T-helper 2 cell treated with Interferon-gamma antibody and Interleukin-4, amounts not matched to agents 5 μg/mL and 100 μg/mL, for 36 hours (primary cell): ENCODE data around the gene GPR78.
"Not testable (repeated sequence)": the region's sequence is repeated elsewhere in the genome, so short reads cannot be mapped to it uniquely, and the experiment has no call there.

Experiments
- DNase-seq: peaks from one replicate; pipeline ENCODE4 v3.0.0; 2021; ENCODE audit warnings: low spot score
- H3K27ac Mint-ChIP-seq: one replicate; pipeline ENCODE4 v1.8.0; 2021; ENCODE audit warnings: mild to moderate bottlenecking, mixed read lengths
- H3K27me3 Mint-ChIP-seq: one replicate; pipeline ENCODE4 v1.8.0; 2021; ENCODE audit warnings: low read depth, mixed read lengths
- H3K36me3 Mint-ChIP-seq: one replicate; pipeline ENCODE4 v1.8.0; 2021; ENCODE audit warnings: low read depth, mixed read lengths
- H3K4me1 Mint-ChIP-seq: one replicate; pipeline ENCODE4 v1.8.0; 2021; ENCODE audit warnings: low read depth, mixed read lengths
- H3K4me3 Mint-ChIP-seq: one replicate; pipeline ENCODE4 v1.8.0; 2022; ENCODE audit warnings: mild to moderate bottlenecking, moderate library complexity, mixed read lengths
- H3K9me3 Mint-ChIP-seq: one replicate; pipeline ENCODE4 v1.8.0; 2021; ENCODE audit warnings: mixed read lengths

GPR78 gene

DNA sequence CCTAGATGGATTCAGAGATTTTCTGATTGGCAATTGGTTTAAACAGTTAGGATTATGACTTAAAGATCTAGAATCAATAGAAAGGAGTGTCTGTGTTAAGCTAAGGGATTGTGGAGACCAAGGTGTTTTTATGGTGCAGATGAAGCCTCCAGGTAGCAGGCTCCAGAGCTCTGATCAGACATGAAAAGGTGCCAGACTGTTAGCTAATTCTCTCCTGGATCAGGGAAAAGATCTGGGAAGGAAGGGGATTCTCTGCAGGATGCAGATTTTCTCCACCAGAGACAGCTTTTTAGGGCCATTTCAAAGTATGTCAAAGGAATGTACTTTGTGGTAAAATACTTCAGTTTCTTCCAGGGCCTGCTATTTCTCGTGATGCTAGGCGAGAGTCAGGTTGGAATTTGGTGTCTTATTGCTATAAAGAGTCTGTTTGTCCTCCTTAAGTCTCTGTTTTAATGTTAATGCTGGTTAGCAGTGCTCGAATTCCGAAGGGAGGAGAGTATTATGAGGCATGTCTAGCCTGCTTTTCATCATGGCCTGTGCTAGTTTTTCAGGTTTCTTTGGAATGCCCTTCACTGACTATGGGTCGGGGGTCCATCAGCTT lies 12.0 kb upstream of the GPR78 start:
- no peaks in the 10 kb centered on the region for H3K36me3 Mint-ChIP-seq
- no peak overlapping the region for H3K27ac Mint-ChIP-seq
- DNase-seq, result no peak
- H3K27me3 Mint-ChIP-seq, result peaks cover 2% of the 10 kb centered on the region
- no peak overlapping the region for H3K4me3 Mint-ChIP-seq
- no peaks in the 10 kb centered on the region for H3K4me1 Mint-ChIP-seq
- no peaks in the 10 kb centered on the region for H3K9me3 Mint-ChIP-seq

GRCh38 chr4:8570201-8570600 lies 10.0 kb upstream of the GPR78 start:
- H3K4me1 Mint-ChIP-seq, result no peaks in the 10 kb centered on the region
- DNase-seq, result no peak
- peaks cover 2% of the 10 kb centered on the region for H3K27me3 Mint-ChIP-seq
- no peaks in the 10 kb centered on the region for H3K9me3 Mint-ChIP-seq
- no peaks in the 10 kb centered on the region for H3K36me3 Mint-ChIP-seq
- no peak overlapping the region for H3K4me3 Mint-ChIP-seq
- no peak overlapping the region for H3K27ac Mint-ChIP-seq

DNA sequence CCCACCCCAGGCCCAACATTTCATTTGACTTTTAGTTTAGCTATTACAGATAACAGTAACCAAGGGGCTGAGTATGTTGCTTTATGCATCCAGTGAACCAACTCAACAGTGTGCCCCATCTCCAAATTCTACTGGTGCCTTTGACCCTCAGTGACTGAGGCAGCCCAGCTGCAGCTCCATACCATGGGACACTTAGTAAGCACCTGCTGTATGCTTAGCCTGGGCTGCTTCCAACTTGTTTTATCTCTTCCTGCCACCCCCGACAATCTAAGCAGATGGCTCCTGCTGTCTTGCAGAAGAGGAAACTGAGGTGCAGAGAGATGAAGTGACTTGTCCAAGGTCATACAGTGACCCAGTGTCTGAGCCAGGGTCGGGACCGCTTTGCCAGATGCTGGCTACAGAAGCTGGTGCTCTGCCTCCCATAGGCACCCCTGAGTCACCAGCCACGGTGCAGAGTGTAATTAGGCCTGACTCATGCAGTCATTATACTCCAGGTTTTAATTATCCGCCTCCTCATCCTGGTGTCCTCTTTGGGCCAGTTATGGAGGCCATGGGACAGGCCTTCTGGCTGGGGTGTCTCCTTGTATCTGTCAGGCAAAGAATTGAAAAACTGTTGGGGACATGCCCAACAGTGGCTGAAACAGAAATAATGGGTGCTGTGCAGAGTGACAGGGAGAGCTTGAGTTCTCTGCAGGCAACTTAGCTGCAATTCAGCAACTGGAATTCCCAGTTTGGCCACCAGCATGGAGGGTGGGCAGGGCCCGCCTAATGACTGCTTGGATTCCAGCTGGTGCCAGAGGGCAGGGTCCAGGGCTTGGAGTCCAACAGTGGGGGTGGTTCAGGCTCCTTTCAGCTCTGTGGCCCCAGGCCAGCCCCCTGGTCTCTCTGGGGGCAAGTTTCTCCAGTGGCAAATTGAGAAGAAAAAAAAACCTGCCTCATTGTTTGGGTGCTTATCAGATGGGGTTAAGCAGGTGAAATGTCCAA lies 8.2 kb upstream of the GPR78 start:
- Mint-ChIP-seq H3K27ac (no peak overlapping the region), H3K4me3 (no peak overlapping the region)

GRCh38 chr4:8573266-8573665 lies 6.9 kb upstream of the GPR78 start:
- Mint-ChIP-seq H3K27me3 (no peaks in the 10 kb centered on the region), H3K36me3 (no peaks in the 10 kb centered on the region), H3K9me3 (no peaks in the 10 kb centered on the region), H3K4me1 (no peaks in the 10 kb centered on the region), H3K4me3 (no peak overlapping the region), H3K27ac (no peak overlapping the region)
- no peak for DNase-seq

More for the DNA sequence above, 8.2 kb upstream of the GPR78 start:
- no peaks in the 10 kb centered on the region for H3K9me3 Mint-ChIP-seq
- H3K36me3 Mint-ChIP-seq, result no peaks in the 10 kb centered on the region
- no peaks in the 10 kb centered on the region for H3K4me1 Mint-ChIP-seq
- DNase-seq, result no peak
- H3K27me3 Mint-ChIP-seq, result peaks cover 2% of the 10 kb centered on the region

DNA sequence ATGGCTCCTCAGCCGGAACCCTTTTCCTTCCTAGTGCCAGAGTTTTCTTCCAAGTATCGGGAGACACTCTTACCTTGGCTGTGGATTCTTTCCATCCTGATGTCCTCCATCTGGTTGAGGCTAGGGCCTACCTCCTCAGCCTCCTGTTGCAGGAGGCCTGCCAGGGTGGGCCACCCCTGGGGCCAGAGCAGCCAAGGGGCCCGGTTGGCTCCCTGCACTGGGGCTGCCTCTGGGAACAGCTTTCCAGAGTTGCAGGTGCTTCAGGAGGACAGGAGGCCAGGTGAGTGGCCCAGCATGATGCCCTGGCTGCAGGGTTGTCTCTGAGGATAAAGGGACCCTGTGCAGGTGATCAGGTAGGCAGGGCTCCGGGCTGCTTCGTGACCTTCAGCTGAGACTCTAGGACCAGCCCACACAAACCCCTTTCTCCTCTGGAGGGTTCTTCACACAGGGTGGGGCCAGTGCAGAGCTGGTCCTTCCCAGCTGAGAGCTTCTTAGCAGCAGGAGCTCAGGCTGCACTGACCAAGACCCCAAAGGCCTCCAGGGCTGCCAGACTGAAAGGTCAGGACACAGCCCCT lies 5.3 kb upstream of the GPR78 start:
- H3K36me3 Mint-ChIP-seq, result no peaks in the 10 kb centered on the region
- H3K27ac Mint-ChIP-seq, result no peak overlapping the region
- DNase-seq, result no peak
- H3K27me3 Mint-ChIP-seq, result no peaks in the 10 kb centered on the region
- no peaks in the 10 kb centered on the region for H3K9me3 Mint-ChIP-seq
- H3K4me1 Mint-ChIP-seq, result no peaks in the 10 kb centered on the region
- no peak overlapping the region for H3K4me3 Mint-ChIP-seq

DNA sequence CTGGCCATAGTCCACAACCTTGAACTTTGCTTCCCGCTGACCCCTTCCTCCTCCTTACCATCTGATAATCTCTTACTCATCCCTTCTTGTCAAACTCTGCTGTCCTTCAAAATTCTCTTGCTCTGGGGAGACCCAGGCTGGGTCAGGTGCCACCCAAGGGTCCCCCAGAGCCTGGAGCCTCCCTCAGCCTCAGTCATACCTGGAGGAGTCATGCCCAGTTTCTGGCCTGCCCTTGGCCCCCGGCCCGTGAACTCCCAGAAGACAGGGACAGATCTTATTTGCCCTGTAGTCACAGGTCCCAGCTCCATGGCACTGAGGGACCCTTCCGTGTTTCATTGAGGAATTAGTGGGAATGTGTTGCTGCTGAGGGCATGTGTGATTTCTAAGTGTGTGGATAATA lies 4.7 kb upstream of the GPR78 start:
- Mint-ChIP-seq H3K4me1 (no peaks in the 10 kb centered on the region), H3K27ac (no peak overlapping the region), H3K4me3 (no peak overlapping the region), H3K36me3 (no peaks in the 10 kb centered on the region), H3K27me3 (no peaks in the 10 kb centered on the region), H3K9me3 (no peaks in the 10 kb centered on the region)
- DNase-seq, result no peak

DNA sequence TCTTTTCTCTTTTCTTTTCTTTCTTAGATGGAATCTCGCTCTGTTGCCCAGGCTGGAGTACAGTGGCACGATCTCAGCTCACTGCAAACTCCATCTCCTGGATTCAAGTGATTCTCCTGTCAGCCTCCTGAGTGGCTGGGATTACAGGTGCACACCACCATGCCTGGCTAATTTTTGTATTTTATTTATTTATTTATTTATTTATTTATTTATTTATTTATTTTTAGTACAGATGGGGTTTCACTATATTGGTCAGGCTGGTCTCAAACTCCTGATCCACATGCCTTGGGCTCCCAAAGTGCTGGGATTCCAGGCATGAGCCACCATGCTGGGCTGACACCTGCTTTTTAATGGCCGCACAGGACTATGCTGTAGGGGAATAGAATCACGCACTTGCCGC lies 3.6 kb upstream of the GPR78 start:
- not testable (repeated sequence) for H3K4me3 Mint-ChIP-seq, DNase-seq, H3K36me3 Mint-ChIP-seq, H3K4me1 Mint-ChIP-seq, H3K27me3 Mint-ChIP-seq, H3K9me3 Mint-ChIP-seq, H3K27ac Mint-ChIP-seq

- no peak overlapping the region for H3K27ac Mint-ChIP-seq
- H3K4me3 Mint-ChIP-seq, result no peak overlapping the region
- H3K9me3 Mint-ChIP-seq, result no peaks in the 10 kb centered on the region
- DNase-seq, result no peak
- no peaks in the 10 kb centered on the region for H3K4me1 Mint-ChIP-seq
- H3K36me3 Mint-ChIP-seq, result no peaks in the 10 kb centered on the region
- no peaks in the 10 kb centered on the region for H3K27me3 Mint-ChIP-seq
These were observed 3.1 kb upstream of the GPR78 start for GRCh38 chr4:8577046-8577445.

DNA sequence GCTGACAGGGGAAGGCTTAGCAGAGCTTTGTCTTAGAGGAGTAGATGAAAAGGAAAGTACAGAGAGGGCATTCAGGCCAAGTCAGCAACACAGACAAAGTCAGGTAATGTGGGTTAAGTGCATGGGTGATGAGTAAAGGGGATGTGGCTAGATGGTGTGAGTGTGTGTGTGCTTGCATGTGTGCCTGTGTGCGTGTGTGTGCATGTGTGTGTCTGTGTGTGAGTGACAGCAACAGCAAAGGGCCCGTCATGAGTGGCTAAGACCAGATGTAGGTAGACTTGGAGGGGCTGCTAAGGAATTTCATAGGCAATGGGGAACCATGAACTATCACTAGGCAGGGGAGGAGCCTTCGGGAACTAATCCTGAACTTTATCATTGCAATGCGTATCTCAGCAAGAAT lies 2.2 kb upstream of the GPR78 start:
- Mint-ChIP-seq H3K36me3 (no peaks in the 10 kb centered on the region), H3K9me3 (no peaks in the 10 kb centered on the region), H3K4me3 (no peak overlapping the region), H3K4me1 (no peaks in the 10 kb centered on the region), H3K27ac (no peak overlapping the region), H3K27me3 (no peaks in the 10 kb centered on the region)
- DNase-seq, result no peak

- DNase-seq, result no peak
- H3K4me1 Mint-ChIP-seq, result no peaks in the 10 kb centered on the region
- no peak overlapping the region for H3K27ac Mint-ChIP-seq
- no peaks in the 10 kb centered on the region for H3K36me3 Mint-ChIP-seq
- no peaks in the 10 kb centered on the region for H3K9me3 Mint-ChIP-seq
- no peaks in the 10 kb centered on the region for H3K27me3 Mint-ChIP-seq
- no peak overlapping the region for H3K4me3 Mint-ChIP-seq
These were observed 1.5 kb upstream of the GPR78 start for GRCh38 chr4:8578717-8579116.

DNA sequence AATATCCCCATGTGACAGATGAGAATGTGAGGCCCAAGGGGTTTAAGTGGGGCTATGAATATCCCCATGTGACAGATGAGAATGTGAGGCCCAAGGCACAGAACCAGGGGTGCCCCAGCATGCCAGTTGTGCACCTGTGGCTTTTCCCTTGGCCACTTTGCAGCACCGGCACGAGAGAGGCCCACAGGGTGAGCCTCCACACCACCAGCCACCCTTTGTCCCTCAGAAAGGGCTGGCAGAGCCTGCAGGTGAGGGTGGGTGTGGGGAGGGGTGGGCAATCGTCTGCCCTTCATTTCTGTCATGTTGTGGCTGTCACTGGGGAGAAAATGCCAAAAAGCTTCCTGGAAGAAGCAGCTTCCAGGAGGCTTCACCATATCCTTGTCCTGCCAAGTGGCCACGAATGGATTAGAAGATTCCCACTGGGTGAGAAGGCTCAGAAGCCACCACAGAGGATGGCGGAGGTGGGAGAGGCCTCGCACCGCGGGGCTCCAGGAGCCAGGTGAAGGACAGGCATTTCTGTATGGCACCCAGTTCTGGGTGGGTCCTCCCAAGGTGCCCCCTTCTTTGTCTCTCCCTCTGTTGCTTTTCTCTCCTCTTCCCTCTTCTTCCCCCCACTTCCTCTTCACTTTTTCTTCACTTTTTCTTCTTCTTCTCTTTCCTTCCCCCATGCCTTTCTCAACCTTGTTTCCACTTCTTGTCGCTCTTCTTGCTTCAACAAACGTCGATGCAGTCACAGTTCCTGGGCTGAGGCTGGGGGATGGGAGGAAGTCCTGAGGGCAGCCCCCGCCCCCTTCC lies 469 bp upstream of the GPR78 start:
- DNase-seq, result no peak
- Mint-ChIP-seq H3K9me3 (no peaks in the 10 kb centered on the region), H3K36me3 (no peaks in the 10 kb centered on the region), H3K4me3 (no peak overlapping the region), H3K27me3 (no peaks in the 10 kb centered on the region), H3K4me1 (no peaks in the 10 kb centered on the region), H3K27ac (no peak overlapping the region)

DNA sequence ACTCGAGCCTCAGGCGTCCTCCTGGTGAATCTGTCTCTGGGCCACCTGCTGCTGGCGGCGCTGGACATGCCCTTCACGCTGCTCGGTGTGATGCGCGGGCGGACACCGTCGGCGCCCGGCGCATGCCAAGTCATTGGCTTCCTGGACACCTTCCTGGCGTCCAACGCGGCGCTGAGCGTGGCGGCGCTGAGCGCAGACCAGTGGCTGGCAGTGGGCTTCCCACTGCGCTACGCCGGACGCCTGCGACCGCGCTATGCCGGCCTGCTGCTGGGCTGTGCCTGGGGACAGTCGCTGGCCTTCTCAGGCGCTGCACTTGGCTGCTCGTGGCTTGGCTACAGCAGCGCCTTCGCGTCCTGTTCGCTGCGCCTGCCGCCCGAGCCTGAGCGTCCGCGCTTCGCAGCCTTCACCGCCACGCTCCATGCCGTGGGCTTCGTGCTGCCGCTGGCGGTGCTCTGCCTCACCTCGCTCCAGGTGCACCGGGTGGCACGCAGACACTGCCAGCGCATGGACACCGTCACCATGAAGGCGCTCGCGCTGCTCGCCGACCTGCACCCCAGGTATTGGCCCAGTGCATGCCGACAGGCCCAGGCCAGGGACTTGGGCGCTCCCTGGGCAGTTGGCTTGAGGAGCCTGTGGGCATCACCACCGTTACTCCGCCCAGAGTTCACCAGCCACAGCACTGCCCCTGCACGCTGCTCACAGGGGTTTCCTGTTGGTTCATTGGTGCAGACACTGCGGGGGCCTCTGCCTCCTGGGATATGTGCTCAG lies 1.1 kb downstream of the GPR78 start:
- Mint-ChIP-seq H3K27me3 (no peaks in the 10 kb centered on the region), H3K4me3 (no peak overlapping the region)
- DNase-seq, result no peak

DNA sequence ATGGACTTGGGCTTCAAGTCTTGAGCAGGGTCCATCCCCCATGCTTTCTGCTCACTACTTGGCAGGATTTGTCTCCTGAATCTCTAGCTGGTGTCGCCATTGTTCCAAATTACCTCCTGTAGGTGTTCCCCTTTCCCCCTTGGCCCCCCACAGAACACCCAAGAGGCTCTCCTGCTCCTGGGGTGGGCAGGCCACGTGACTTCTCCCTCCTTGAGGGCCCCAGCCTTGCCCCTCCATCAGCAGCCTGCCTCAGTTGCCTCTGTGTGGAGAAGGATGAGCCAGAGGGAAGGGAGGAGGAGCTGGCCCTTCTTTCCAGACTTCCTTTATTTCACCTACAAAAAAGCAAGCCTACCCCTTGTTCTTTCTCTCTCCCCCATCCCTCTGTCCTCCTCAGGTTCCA lies 1.8 kb downstream of the GPR78 start:
- Mint-ChIP-seq H3K4me3 (no peak overlapping the region), H3K27ac (no peak overlapping the region), H3K36me3 (no peaks in the 10 kb centered on the region)

More for the DNA sequence above, 1.1 kb downstream of the GPR78 start:
- Mint-ChIP-seq H3K4me1 (no peaks in the 10 kb centered on the region), H3K36me3 (no peaks in the 10 kb centered on the region), H3K27ac (no peak overlapping the region), H3K9me3 (no peaks in the 10 kb centered on the region)

More for the DNA sequence above, 1.8 kb downstream of the GPR78 start:
- Mint-ChIP-seq H3K4me1 (no peaks in the 10 kb centered on the region), H3K9me3 (no peaks in the 10 kb centered on the region), H3K27me3 (no peaks in the 10 kb centered on the region)
- no peak for DNase-seq
